Measurements from ENCODE around the gene SRSF4. TPM values are rescaled to one million over a fixed set of nuclear protein-coding genes. Genes with fewer than 3 reads are reported as not detected.
"Not testable (repeated sequence)": the region's sequence is repeated elsewhere in the genome, so short reads cannot be mapped to it uniquely, and the experiment has no call there.

The SRSF4 gene
- total RNA-seq, 1 donor = 44.4 TPM

DNA sequence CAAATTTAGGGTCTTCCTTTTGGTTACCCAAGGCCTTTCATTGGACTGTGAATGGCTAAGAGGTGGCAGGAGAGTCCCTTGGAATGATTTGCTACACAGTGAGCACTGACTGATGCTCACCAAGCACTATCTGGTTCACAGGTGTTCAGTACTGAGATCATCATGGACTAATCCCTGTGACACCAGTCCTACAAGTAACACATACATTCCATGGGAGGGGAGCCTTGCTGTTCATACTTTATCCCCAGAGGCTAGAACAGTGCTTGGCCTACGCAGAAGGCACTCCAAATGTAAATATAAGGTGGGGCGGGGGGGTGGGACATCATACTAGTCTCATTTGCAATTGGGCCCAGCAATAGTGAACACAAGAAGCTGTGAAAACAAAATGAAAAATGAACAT lies 37.5 kb downstream of the SRSF4 start:
- H3K4me3 ChIP-seq (ENCODE audit: low read depth, low read length) = no peak overlapping the region
- no peak for DNase-seq (ENCODE audit: low read depth)
- TF ChIP-seq, protein P1, sequence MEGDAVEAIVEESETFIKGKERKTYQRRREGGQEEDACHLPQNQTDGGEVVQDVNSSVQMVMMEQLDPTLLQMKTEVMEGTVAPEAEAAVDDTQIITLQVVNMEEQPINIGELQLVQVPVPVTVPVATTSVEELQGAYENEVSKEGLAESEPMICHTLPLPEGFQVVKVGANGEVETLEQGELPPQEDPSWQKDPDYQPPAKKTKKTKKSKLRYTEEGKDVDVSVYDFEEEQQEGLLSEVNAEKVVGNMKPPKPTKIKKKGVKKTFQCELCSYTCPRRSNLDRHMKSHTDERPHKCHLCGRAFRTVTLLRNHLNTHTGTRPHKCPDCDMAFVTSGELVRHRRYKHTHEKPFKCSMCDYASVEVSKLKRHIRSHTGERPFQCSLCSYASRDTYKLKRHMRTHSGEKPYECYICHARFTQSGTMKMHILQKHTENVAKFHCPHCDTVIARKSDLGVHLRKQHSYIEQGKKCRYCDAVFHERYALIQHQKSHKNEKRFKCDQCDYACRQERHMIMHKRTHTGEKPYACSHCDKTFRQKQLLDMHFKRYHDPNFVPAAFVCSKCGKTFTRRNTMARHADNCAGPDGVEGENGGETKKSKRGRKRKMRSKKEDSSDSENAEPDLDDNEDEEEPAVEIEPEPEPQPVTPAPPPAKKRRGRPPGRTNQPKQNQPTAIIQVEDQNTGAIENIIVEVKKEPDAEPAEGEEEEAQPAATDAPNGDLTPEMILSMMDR (IDR thresholded peaks at IDR 0.05; ENCODE audit: insufficient read depth, low read length) = no peak

DNA sequence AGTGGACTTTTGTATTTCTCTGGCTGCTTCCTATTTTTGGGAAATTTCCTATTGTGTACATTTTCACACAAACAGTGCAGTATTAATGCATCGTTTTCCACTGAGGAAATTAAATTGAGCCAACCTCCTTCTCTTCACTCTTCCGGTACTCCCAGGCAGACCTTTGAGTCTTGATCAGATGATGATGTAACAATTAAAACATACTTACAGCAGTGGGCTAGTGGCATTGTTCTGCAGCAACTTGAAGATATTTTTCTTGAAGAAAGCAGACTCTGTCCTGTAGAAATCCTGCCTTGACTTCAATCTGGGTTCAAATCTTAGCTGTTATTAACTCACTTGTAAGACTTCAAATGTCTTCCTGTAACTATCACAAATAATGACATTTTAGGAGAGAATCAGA lies 39.0 kb downstream of the SRSF4 start:
- DNase-seq (ENCODE audit: low read depth) = no peak
- TF ChIP-seq, protein P1 (IDR thresholded peaks at IDR 0.05; ENCODE audit: insufficient read depth, low read length) = no peak
- H3K4me3 ChIP-seq (ENCODE audit: low read depth, low read length) = no peak overlapping the region

DNA sequence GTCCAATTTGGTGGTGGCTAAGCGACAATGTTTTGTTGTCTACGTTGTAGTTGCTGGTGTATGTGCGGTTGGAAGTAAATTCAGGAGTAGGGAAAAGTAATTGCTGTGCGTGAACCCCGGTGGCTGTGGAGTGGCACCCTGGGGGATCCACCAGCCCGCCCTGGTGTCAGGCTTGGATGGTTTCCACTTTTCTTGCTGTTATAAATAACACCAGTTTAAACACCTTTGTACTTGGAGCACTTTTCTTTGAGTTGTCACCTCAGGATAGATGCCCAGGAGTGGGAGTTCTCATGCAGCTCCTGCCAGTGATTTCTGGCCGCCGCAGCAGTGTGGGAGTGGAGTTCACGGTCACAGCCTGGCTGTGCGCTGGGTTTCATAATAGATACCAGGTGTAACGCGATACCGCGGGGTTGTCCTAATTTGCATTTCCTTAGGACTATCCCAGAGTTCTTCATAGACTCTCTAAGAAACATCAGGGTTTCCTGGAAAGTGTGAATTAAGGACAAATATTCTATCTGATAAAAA lies 45.2 kb downstream of the SRSF4 start:
- TF ChIP-seq, protein P1 (IDR thresholded peaks at IDR 0.05; ENCODE audit: insufficient read depth, low read length) = no peak
- H3K4me3 ChIP-seq (ENCODE audit: low read depth, low read length) = no peak overlapping the region
- peak; percentile 64 for DNase-seq (ENCODE audit: low read depth)

DNA sequence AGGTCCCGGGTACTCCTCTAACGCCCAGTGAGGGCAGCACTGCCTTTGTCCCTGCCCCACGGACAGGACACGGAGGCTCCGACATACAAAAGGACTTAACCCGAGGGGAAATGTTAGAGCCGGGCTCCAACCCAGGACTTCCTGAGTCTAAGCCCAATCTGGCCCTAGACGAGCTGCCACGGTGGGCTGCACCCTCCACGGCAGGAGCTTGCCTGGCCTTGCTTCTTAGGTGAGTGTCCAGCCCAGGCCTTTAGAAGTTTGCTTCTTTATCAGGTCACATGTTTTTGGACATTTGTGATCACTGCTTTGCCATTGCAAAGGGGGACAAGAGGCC lies 47.0 kb downstream of the SRSF4 start:
- TF ChIP-seq, protein P1 (IDR thresholded peaks at IDR 0.05; ENCODE audit: insufficient read depth, low read length) = no peak
- H3K4me3 ChIP-seq (ENCODE audit: low read depth, low read length) = no peak overlapping the region
- DNase-seq (ENCODE audit: low read depth) = no peak

DNA sequence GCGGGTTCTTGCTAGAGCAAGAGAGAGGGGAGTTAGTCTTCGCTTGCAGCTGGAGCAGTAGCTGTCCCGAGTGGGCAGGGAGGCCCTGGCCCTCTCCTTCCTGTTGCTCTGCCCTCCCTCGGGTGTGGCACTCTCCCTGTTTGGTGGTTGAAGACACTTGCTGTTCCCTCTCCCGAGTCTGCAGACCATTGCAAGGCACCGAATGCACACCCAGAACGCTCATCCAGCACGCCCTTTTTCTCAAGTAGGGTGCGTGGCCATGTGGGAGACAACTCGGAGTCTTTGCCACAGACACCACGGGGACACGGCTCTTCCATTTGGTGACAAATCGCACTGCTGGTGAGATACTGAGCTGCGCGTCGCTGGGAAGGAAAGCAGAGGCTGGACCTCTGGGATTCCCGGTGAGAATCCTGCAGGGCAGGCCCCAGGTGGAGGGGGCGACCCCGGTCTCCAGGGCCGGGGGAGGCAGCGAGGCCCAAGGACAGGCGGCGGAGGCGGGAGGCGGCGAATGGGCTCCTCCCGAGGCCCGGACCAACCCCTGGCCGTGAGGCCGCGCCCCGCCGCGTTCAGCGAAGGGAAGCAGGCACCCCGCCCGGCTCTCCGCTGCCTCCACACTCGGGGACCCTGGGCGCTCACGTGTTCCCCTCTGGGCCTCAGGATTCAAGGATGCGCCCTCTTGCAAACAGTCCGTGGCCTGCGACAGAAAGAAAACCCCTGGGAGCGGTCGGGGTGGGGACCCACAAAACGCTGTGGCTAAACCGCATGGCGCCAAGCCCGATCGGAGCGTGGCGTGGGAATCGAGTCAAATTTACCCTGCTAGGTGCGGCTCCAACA lies 47.6 kb downstream of the SRSF4 start:
- no peak for DNase-seq (ENCODE audit: low read depth)
- H3K4me3 ChIP-seq (ENCODE audit: low read depth, low read length) = no peak overlapping the region
- TF ChIP-seq, protein P1 (IDR thresholded peaks at IDR 0.05; ENCODE audit: insufficient read depth, low read length) = no peak

DNA sequence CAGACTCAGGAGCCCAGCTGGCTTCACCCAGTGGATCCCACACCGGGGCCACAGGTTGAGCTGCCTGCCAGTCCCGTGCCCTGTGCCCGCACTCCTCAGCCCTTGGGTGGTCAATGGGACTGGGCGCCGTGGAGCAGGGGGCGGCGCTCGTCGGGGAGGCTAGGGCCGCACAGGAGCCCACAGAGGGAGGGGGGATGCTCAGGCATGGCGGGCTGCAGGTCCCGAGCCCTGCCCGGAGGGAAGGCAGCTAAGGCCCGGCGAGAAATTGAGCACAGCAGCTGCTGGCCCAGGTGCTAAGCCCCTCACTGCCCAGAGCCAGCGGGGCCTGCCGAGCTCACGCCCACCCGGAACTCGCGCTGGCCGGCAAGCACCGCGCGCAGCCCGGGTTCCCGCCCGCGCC lies 50.6 kb downstream of the SRSF4 start:
- not testable (repeated sequence) for H3K4me3 ChIP-seq (ENCODE audit: low read depth, low read length); DNase-seq (ENCODE audit: low read depth)

DNA sequence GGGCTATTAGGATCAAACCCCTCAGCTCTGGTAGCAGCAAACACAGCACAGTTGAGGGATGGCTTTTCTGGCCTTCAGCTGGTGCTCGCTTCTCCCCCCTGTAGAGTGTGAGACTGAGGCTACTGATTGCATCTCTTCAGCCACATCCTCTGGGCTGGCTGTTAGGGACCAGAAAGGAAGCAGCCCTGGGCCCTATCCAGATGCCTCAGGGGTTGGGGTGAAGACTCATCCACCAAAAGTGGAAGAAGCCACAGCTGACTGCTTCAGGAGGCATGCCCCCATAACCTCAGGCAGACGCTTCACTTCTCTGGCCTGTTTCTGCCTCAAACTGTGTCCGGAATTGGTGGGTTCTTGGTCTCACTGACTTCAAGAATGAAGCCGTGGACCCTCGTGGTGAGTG lies 51.8 kb downstream of the SRSF4 start:
- TF ChIP-seq, protein P1 (IDR thresholded peaks at IDR 0.05; ENCODE audit: insufficient read depth, low read length) = no peak
- DNase-seq (ENCODE audit: low read depth) = no peak

More for the DNA sequence above, 51.8 kb downstream of the SRSF4 start:
- H3K4me3 ChIP-seq (ENCODE audit: low read depth, low read length) = no peak overlapping the region
